ENCODE results near the gene FRMD4B. TPM values are rescaled to one million over a fixed set of nuclear protein-coding genes. Genes with fewer than 3 reads are reported as not detected.

The FRMD4B gene
- total RNA-seq, 4 donors from 2014 or later = 58.0 to 71.9 (median 63.4) TPM

DNA sequence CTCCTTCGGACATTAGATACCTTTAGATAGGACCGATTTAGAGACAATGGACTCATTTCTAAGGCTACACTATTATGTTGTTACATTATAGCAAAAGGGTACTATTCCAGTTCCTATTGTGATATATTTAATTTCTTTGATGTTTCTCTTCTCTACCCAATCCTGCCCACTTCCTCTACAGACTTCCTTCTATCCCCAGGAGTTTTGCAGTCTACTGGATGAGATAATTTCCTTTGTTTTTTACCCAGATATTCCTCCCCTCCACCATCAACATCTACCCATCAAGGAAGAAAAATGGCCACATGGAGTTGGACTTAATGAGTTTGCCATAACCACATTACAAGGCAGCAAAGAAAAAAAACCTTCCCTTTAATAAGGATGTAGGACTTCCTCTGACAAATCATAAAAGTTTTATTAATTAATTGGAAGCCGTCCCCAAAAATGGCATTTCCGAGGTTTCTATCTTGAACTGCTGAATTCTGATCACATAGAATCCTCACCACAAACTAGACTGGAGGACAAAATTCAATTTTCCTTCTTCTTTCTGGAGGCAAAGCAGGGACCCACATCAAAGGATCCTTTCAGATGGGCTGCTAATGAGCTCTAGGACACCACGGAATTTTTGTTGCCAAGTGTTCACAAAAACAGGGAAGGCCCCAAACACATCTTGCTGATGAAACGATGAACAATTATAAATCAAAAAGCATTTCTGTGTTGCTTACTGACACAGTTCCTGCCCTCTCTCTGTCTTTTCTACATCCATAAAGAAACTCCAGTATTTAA lies 33.4 kb downstream of the FRMD4B start:
- 61 to 62% methylated on average over 6 of the region's 6 CpGs for WGBS, 2 donors
- no peak for DNase-seq (ENCODE audit: low spot score in 2 of 2)
- TF ChIP-seq POLR2A (IDR thresholded peaks at IDR 0.05) = no peak
- TF ChIP-seq, protein P1, sequence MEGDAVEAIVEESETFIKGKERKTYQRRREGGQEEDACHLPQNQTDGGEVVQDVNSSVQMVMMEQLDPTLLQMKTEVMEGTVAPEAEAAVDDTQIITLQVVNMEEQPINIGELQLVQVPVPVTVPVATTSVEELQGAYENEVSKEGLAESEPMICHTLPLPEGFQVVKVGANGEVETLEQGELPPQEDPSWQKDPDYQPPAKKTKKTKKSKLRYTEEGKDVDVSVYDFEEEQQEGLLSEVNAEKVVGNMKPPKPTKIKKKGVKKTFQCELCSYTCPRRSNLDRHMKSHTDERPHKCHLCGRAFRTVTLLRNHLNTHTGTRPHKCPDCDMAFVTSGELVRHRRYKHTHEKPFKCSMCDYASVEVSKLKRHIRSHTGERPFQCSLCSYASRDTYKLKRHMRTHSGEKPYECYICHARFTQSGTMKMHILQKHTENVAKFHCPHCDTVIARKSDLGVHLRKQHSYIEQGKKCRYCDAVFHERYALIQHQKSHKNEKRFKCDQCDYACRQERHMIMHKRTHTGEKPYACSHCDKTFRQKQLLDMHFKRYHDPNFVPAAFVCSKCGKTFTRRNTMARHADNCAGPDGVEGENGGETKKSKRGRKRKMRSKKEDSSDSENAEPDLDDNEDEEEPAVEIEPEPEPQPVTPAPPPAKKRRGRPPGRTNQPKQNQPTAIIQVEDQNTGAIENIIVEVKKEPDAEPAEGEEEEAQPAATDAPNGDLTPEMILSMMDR (IDR thresholded peaks at IDR 0.05) = no peak
- intact Hi-C loops (cut with DNase I; ENCODE audit: low total_unique reads) = no loop called here
- no peak overlapping the region for H3K4me3 ChIP-seq (ENCODE audit: low read depth, poor library complexity, severe bottlenecking)

DNA sequence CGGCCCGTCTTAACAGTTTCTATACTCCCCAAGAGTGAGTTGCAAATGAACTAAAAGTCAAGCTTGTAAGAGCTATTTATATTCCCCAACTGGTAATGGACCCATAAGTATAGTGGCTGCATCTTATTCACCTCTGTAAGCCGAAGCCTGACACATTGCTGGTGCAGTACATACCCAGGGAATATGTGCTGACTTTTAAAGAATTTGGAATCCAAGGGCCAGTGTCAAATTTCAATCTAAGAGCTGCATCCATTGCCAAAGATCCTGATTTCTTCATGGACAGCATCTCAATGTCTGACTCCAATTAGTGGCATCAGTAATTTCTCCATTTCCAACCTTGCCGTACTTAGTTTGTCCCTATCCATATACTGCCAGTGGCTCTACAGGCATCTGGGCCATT lies 42.0 kb downstream of the FRMD4B start:
- 67 to 85% methylated on average over 4 of the region's 4 CpGs for WGBS, 2 donors
- H3K4me3 ChIP-seq (ENCODE audit: low read depth, poor library complexity, severe bottlenecking) = no peak overlapping the region
- intact Hi-C loops (cut with DNase I; ENCODE audit: low total_unique reads) = no loop called here
- DNase-seq (ENCODE audit: low spot score in 2 of 2) = no peak
- TF ChIP-seq, protein P1 (IDR thresholded peaks at IDR 0.05) = no peak
- TF ChIP-seq POLR2A (IDR thresholded peaks at IDR 0.05) = no peak

GRCh38 chr3:69342074-69342473 lies 43.8 kb downstream of the FRMD4B start:
- H3K4me3 ChIP-seq (ENCODE audit: low read depth, poor library complexity, severe bottlenecking) = no peak overlapping the region
- no peak for TF ChIP-seq POLR2A (IDR thresholded peaks at IDR 0.05)
- TF ChIP-seq, protein P1 (IDR thresholded peaks at IDR 0.05) = no peak
- intact Hi-C loops (cut with DNase I; ENCODE audit: low total_unique reads) = no loop called here
- no peak for DNase-seq (ENCODE audit: low spot score in 2 of 2)

DNA sequence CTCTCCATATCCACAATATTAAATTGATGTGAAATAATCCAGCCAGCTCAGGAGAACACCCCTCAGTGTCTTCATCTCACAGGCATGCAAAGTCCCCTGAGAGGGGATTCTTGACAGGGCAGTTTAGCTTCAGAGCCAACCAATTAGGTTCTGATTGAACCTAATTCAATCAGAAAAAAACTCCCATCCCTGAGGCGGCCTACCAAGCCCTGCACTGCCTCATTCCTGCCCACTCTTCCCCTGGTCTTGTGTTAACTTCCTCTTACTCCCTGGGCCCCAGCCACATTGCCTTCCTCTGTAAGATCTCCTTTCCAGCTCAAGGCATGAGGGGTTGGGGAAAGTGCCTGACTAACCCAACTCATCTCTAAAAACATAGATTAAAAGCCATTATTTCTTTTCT lies 46.1 kb downstream of the FRMD4B start:
- no peak overlapping the region for H3K4me3 ChIP-seq (ENCODE audit: low read depth, poor library complexity, severe bottlenecking)
- no peak for DNase-seq (ENCODE audit: low spot score in 2 of 2)
- TF ChIP-seq POLR2A (IDR thresholded peaks at IDR 0.05) = no peak
- TF ChIP-seq, protein P1 (IDR thresholded peaks at IDR 0.05) = no peak
- intact Hi-C loops (cut with DNase I; ENCODE audit: low total_unique reads) = no loop called here
- 58 to 67% methylated on average over 1 of the region's 1 CpG for WGBS, 2 donors

GRCh38 chr3:69338911-69339310 lies 47.0 kb downstream of the FRMD4B start:
- 71 to 80% methylated on average over 4 of the region's 4 CpGs for WGBS, 2 donors
- intact Hi-C loops (cut with DNase I; ENCODE audit: low total_unique reads) = no loop called here
- TF ChIP-seq, protein P1 (IDR thresholded peaks at IDR 0.05) = no peak

GRCh38 chr3:69332934-69333333 lies 53.0 kb downstream of the FRMD4B start:
- DNase-seq (ENCODE audit: low spot score in 2 of 2) = no peak
- WGBS, 2 donors = 48 to 58% methylated on average over 2 of the region's 2 CpGs

More at GRCh38 chr3:69338911-69339310, 47.0 kb downstream of the FRMD4B start:
- H3K4me3 ChIP-seq (ENCODE audit: low read depth, poor library complexity, severe bottlenecking) = no peak overlapping the region
- DNase-seq (ENCODE audit: low spot score in 2 of 2) = no peak

More at GRCh38 chr3:69332934-69333333, 53.0 kb downstream of the FRMD4B start:
- intact Hi-C loops (cut with DNase I; ENCODE audit: low total_unique reads) = no loop called here
- no peak overlapping the region for H3K4me3 ChIP-seq (ENCODE audit: low read depth, poor library complexity, severe bottlenecking)
- TF ChIP-seq, protein P1 (IDR thresholded peaks at IDR 0.05) = no peak
- TF ChIP-seq POLR2A (IDR thresholded peaks at IDR 0.05) = no peak

All from lower leg skin (tissue), 4 donors.